Choroid plexus epithelial cell (primary cell): ENCODE results near the gene PTPRT.

ENCODE experiments used
- DNase-seq: peaks from one replicate; pipeline ENCODE4 v3.0.0-alpha.2; 2010; ENCODE audit warnings: low read depth
- H3K4me3 ChIP-seq: 2 replicates; pipeline ENCODE4 v1.5.1; 2011; ENCODE audit warnings: low read depth, mild to moderate bottlenecking, control low read depth, low read length, moderate library complexity
- TF ChIP-seq, protein P1 (sequence below): conservative IDR thresholded peaks from 2 replicates; pipeline ENCODE4 v1.5.1; 2011; ENCODE audit warnings: low read depth, mild to moderate bottlenecking, control low read depth, inconsistent platforms, low read length, moderate library complexity

The PTPRT gene

DNA sequence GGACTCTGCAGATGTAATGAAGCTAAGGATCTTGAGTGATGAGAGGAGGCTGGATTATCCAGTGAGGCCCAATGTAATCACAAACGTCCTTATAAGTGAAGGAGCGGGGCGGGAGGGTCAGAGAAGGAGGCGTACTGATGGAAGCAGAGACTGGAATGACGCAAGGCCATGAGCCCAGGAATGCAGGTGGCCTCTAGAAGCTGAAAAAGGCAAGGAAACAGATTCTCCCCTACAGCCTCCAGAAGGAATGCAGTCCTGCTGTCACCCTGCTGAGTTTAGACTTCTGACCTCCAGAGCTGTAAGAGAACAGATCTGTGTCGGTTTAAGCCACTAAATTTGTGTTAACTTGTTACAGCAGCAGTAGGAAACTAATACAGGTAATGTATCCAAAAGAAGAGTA, 227.9 kb downstream of the PTPRT start:
- no peak for DNase-seq
- TF ChIP-seq, protein P1, sequence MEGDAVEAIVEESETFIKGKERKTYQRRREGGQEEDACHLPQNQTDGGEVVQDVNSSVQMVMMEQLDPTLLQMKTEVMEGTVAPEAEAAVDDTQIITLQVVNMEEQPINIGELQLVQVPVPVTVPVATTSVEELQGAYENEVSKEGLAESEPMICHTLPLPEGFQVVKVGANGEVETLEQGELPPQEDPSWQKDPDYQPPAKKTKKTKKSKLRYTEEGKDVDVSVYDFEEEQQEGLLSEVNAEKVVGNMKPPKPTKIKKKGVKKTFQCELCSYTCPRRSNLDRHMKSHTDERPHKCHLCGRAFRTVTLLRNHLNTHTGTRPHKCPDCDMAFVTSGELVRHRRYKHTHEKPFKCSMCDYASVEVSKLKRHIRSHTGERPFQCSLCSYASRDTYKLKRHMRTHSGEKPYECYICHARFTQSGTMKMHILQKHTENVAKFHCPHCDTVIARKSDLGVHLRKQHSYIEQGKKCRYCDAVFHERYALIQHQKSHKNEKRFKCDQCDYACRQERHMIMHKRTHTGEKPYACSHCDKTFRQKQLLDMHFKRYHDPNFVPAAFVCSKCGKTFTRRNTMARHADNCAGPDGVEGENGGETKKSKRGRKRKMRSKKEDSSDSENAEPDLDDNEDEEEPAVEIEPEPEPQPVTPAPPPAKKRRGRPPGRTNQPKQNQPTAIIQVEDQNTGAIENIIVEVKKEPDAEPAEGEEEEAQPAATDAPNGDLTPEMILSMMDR, result no peak
- no peak overlapping the region for H3K4me3 ChIP-seq

DNA sequence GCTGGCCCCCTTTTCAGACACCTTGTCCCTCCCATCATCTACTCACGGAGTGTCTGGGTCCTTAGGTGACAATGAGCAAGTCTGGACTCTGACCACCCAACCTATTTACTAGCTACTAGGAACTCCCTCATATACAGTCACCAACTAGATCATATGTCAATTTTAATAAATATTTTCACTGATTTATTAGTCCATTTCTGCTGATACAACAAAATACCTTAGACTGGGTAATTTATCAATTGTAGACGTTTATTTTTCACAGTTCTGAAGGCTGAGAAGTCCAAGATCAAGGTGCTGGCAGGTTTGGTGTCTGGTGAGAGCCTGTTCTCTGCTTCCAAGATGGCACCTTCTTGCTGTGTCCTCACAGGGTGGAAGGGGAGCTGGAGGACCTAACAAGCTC, 229.7 kb downstream of the PTPRT start:
- H3K4me3 ChIP-seq, result no peak overlapping the region
- TF ChIP-seq, protein P1, result no peak
- no peak for DNase-seq

DNA sequence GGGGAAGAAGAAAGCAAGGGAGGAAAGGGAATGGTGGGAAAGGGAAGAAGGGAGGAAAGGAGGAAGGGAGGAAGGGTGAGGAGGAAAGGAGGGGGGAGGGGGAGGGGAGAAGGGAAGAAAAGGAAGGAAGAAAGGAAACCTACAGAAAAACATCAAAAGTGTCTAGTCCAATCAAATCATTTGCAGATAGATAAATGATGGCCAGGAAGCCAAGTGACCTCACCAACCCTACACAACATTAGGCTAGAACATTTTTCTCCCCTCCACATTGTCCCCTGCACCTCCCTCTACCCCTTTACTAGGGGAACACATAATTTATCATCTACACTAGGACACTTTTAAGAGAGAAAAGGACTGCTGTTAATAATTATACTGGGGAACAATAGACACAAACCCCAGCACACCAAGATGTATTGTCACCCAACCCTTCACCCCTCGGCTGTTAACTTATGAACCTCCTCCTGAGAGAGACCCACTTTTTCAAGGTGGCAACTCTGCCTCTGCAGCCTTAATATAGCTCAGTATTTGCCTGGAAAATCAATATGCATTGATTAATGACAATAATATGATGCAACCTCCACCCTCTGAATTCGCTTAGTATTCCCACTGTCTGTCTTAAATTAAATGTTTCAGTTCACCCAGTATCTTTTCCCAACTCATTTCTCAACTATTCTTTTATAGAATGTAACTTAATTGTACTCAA, 231.2 kb downstream of the PTPRT start:
- no peak overlapping the region for H3K4me3 ChIP-seq
- TF ChIP-seq, protein P1, result no peak
- DNase-seq, result no peak

DNA sequence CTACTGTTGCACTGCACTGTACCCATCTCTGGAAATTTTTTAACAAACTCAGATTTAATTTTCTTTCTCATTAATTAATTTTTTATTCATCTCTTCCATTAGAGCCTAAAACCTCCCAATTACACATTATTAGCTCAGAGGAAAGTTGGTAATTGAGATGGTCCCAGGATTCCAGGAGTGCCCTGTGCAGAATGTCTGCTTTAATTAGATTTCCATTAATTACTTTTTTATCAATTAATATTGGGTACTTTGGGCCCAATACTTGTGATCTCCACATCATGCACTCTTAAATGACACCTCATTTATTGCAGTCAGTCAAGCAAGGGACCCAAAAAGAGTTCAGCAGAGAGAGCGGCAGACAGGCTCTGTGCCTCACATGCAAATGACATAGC, 232.0 kb downstream of the PTPRT start:
- no peak overlapping the region for H3K4me3 ChIP-seq
- TF ChIP-seq, protein P1, result no peak
- no peak for DNase-seq

DNA sequence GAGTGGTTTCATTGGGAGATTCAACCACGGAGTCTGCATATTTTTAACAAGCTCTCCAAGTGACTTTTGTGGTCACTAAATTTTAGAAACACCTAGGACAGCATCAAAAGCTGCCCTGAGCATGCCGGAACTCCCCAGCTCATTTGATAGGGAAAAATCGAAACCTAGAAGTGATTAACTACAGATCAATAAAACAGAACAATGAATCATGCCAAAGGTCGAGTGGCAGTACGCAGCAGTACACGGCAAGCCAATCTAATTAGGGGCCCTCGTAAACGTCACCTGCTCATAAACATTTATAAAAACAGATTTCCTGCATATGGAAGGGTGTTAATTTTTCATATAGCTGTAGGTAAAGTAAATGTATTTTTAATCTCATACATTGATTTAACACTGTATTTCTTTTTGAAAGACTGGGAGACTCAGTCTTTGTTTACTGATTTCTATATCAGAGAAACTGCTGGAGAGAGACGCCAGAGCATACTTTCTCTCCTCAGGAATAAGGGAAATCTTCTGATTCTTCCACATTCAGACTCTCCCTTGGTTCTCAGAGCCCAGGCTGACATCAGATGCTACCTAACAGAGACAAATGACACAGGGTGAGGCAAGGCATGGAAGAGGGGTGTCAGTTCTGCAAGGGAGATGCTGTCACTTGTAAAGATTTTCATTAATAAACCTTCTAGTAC, 232.5 kb downstream of the PTPRT start:
- H3K4me3 ChIP-seq, result no peak overlapping the region
- TF ChIP-seq, protein P1, result no peak
- DNase-seq, result no peak

DNA sequence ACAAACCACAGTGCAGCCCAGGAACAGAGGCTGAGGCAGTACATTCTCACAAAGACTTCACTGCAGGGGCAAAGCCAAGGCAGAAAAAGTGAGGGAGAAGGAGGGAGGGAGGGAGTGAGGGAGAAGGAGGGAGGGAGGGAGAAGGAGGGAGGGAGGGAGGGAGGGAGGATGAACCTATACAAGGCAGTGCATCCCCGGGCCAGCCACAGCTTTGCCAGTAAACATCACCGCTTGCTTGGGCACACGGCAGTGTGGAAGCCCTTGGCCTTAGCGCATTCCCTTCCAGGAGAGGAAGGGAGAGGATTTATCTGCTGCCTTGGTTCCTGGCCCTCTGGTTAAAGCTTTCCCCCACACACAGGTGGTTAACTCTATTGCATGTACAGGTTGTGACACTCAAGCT, 234.0 kb downstream of the PTPRT start:
- H3K4me3 ChIP-seq, result no peak overlapping the region
- TF ChIP-seq, protein P1, result no peak
- no peak for DNase-seq

DNA sequence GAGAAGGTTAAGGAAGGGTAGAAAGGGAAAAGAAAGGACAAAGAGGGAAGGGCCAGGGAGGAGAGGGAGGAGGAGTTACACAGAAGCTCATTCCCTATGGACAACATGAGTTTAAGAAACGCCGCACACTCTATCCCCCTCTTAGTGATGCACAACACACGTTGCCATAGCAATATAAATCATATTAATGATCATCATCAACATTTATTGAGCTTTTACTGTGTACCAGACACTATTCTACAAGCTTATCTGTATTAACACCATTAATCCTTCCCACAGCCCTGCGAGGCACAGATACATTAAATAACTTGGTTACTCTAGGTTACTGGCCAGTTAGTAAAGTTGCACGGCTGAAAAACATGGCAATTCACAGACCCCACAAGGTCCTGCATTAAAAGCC, 234.8 kb downstream of the PTPRT start:
- no peak overlapping the region for H3K4me3 ChIP-seq
- TF ChIP-seq, protein P1, result no peak
- no peak for DNase-seq
